HEK293T (cell line): ENCODE data around the gene IRS1.

Experiments used
- ARNT ChIP-seq: fragments of 450-650 bp; IDR thresholded peaks from 2 replicates; pipeline ENCODE4 v1.6.1; 2017; ENCODE audit warnings: mild to moderate bottlenecking
- BHLHE40 ChIP-seq: fragments of 450-650 bp; IDR thresholded peaks from 2 replicates; pipeline ENCODE4 v1.6.1; 2016; ENCODE audit warnings: mild to moderate bottlenecking, moderate library complexity, borderline replicate concordance
- ELF4 ChIP-seq: fragments of 450-650 bp; IDR thresholded peaks from 2 replicates; pipeline ENCODE4 v1.6.1; 2017; ENCODE audit warnings: antibody characterized with exemption
- FOXM1 ChIP-seq: fragments of 450-650 bp; IDR thresholded peaks from 2 replicates; pipeline ENCODE4 v1.6.1; 2017; ENCODE audit warnings: mild to moderate bottlenecking, borderline replicate concordance
- L3MBTL2 ChIP-seq: fragments of 450-650 bp; conservative IDR thresholded peaks from 2 replicates; pipeline ENCODE4 v1.6.1; 2016; ENCODE audit warnings: mild to moderate bottlenecking
- LEF1 ChIP-seq: fragments of 450-650 bp; IDR thresholded peaks from 2 replicates; pipeline ENCODE4 v1.6.1; 2017; ENCODE audit warnings: mild to moderate bottlenecking, borderline replicate concordance
- SP1 ChIP-seq: fragments of 450-650 bp; IDR thresholded peaks from 2 replicates; pipeline ENCODE4 v1.6.1; 2017
- SUZ12 ChIP-seq: fragments of 450-650 bp; IDR thresholded peaks from 2 replicates; pipeline ENCODE4 v1.6.1; 2016; ENCODE audit warnings: mild to moderate bottlenecking
- TARDBP ChIP-seq: fragments of 450-650 bp; IDR thresholded peaks from 2 replicates; pipeline ENCODE4 v1.6.1; 2016
- ZNF384 ChIP-seq: fragments of 450-650 bp; IDR thresholded peaks from 2 replicates; pipeline ENCODE4 v1.6.1; 2016

GRCh38 chr2:226699321-226699720 is 100.3 kb downstream of the IRS1 start:
- TF ChIP-seq L3MBTL2 (no peak), BHLHE40 (no peak), FOXM1 (no peak), LEF1 (no peak), TARDBP (no peak), SUZ12 (no peak), ARNT (no peak), SP1 (no peak), ELF4 (no peak), ZNF384 (no peak)
